Subcutaneous adipose tissue (tissue), 4 donors: ENCODE results near the gene TMEM106A. TPM values are rescaled to one million over a fixed set of nuclear protein-coding genes. Genes with fewer than 3 reads are reported as not detected.

ENCODE experiments used
- CTCF ChIP-seq: fragments of 450-650 bp; IDR thresholded peaks from one replicate; pipeline ENCODE4 v1.5.1; 2016; ENCODE audit warnings: low read depth, mild to moderate bottlenecking, control low read depth, antibody characterized with exemption, moderate library complexity
- total RNA-seq, 4 donors: library from RNA; depleted of rRNA; stranded (reverse); fragments of >200 nt; gene quantifications; one replicate each; pipeline ENCODE4 v1.1.0, GENCODE V29; 2016

The TMEM106A gene
- total RNA-seq: 10 to 100 TPM; 12.6 to 19.6 (median 14.8) TPM

- TF ChIP-seq CTCF: no peak
Measured at GRCh38 chr17:43211480-43212402, at the start of gene TMEM106A. TMEM106A (plus strand) TSS chr17:43211875; CDS start chr17:43213042, 1,167 bp downstream.

GRCh38 chr17:43169561-43170139 is 42.0 kb upstream of the TMEM106A start:
- no peak for TF ChIP-seq CTCF

- TF ChIP-seq CTCF: no peak
Measured at GRCh38 chr17:43170140-43170765, 41.4 kb upstream of the TMEM106A start.

- no peak for TF ChIP-seq CTCF
Measured at GRCh38 chr17:43170766-43171585, 40.7 kb upstream of the TMEM106A start, which contains the start of gene NBR1. NBR1 (plus strand) TSS chr17:43171214; CDS start chr17:43175800, 4,586 bp downstream.

- TF ChIP-seq CTCF: no peak
Measured at GRCh38 chr17:43171586-43172487, 39.8 kb upstream of the TMEM106A start.
